ENCODE data around the gene KPNA4.

DNA sequence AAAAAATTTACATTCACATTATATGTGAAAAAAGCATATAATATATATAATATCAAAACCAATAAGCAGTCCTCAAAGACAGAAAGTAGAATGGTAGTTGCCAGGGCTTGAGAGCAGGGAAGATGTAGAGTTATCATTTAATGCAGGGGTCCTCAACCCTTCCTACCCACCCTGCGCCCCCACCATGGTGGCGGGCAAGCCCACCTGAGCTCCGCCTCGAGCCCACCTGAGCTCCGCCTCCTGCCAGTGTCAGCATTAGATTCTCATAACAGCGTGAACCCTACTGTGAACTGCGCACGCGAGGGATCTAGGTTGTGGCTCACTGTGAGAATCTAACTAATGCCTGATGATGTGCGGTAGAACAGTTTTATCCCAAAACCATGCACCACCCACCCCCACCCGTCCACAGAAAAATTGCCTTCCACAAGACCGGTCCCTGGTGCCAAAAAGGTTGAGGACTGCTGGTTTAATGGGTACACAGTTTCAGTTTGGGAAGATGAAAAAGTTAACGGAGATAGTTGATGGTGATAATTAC, 118.8 kb downstream of the KPNA4 start:
- no peak for TF ChIP-seq POLR2AphosphoS5 (IDR thresholded peaks at IDR 0.05; ENCODE audit: insufficient read depth, low read depth, low read length)
- TF ChIP-seq, protein P1, sequence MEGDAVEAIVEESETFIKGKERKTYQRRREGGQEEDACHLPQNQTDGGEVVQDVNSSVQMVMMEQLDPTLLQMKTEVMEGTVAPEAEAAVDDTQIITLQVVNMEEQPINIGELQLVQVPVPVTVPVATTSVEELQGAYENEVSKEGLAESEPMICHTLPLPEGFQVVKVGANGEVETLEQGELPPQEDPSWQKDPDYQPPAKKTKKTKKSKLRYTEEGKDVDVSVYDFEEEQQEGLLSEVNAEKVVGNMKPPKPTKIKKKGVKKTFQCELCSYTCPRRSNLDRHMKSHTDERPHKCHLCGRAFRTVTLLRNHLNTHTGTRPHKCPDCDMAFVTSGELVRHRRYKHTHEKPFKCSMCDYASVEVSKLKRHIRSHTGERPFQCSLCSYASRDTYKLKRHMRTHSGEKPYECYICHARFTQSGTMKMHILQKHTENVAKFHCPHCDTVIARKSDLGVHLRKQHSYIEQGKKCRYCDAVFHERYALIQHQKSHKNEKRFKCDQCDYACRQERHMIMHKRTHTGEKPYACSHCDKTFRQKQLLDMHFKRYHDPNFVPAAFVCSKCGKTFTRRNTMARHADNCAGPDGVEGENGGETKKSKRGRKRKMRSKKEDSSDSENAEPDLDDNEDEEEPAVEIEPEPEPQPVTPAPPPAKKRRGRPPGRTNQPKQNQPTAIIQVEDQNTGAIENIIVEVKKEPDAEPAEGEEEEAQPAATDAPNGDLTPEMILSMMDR (IDR thresholded peaks at IDR 0.05; ENCODE audit: extremely low read depth in 1 of 2, insufficient read depth in 1 of 2, low read depth in 1 of 2, low read length in 2 of 2): no peak
- TF ChIP-seq POLR2A (IDR thresholded peaks at IDR 0.05; ENCODE audit: low read depth, low read length): no peak
- TF ChIP-seq EZH2 (IDR thresholded peaks at IDR 0.05; ENCODE audit: borderline replicate concordance, low read depth, low read length, severe bottlenecking): no peak
- TF ChIP-seq, protein P2, sequence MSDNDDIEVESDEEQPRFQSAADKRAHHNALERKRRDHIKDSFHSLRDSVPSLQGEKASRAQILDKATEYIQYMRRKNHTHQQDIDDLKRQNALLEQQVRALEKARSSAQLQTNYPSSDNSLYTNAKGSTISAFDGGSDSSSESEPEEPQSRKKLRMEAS (IDR thresholded peaks at IDR 0.05; ENCODE audit: insufficient read depth, insufficient read length): no peak
- no peak for TF ChIP-seq GATA2 (IDR thresholded peaks at IDR 0.05; ENCODE audit: insufficient read depth, insufficient read length, low read depth, low read length)
- TF ChIP-seq MYC (IDR thresholded peaks at IDR 0.05; ENCODE audit: low read depth, low read length): no peak
- no peak for TF ChIP-seq FOS (IDR thresholded peaks at IDR 0.05; ENCODE audit: borderline replicate concordance, insufficient read depth, low read length)
